Measurements from ENCODE around the gene PTGR3. TPM values are rescaled to one million over a fixed set of nuclear protein-coding genes. Genes with fewer than 3 reads are reported as not detected.

The PTGR3 gene
- total RNA-seq, 1 experiment from 2014 or later: 8.2 TPM

DNA sequence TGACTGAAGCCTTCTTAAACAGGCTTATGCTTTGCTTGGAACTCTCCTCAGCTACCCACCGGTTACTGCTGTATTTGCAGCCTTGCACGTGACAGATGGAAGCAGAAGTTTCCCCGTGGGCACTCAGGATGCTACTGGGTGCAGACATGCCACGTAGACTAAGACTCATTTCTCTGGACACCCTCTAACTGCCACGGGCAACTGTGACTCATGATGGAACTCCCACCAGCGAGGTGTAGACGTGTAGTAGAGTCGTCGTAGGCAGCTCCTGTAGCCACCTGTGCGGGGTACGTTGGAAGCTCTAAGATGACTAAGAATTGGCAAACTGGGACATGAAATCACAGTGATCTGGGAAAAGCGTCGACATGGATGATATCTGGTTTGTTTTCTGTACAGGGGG lies 29.2 kb upstream of the PTGR3 start:
- no peaks in the 10 kb centered on the region for H4K20me1 ChIP-seq (ENCODE audit: low read length)
- H3K9me3 ChIP-seq (ENCODE audit: low read length): no peaks in the 10 kb centered on the region
- ChIA-PET POLR2A (ENCODE audit: unreplicated experiment) (no interaction called here), CTCF (no interaction called here)
- no peaks in the 10 kb centered on the region for H3K4me1 ChIP-seq (ENCODE audit: insufficient read depth, low read length)
- no TSS peak for BruUV-seq (replicated peaks)
- H2AFZ ChIP-seq (ENCODE audit: low read length): no peak overlapping the region
- intact Hi-C loops (cut with micrococcal nuclease): no loop called here
- H3K4me2 ChIP-seq (ENCODE audit: low read length): no peak overlapping the region
- ATAC-seq (no peak), DNase-seq (no peak)
- TF ChIP-seq EZH2 (IDR thresholded peaks at IDR 0.05; ENCODE audit: low read length, unreplicated experiment) (no peak), EZH2phosphoT487 (IDR thresholded peaks at IDR 0.05; ENCODE audit: borderline replicate concordance, low read length) (no peak)
- TF ChIP-seq, protein P1, sequence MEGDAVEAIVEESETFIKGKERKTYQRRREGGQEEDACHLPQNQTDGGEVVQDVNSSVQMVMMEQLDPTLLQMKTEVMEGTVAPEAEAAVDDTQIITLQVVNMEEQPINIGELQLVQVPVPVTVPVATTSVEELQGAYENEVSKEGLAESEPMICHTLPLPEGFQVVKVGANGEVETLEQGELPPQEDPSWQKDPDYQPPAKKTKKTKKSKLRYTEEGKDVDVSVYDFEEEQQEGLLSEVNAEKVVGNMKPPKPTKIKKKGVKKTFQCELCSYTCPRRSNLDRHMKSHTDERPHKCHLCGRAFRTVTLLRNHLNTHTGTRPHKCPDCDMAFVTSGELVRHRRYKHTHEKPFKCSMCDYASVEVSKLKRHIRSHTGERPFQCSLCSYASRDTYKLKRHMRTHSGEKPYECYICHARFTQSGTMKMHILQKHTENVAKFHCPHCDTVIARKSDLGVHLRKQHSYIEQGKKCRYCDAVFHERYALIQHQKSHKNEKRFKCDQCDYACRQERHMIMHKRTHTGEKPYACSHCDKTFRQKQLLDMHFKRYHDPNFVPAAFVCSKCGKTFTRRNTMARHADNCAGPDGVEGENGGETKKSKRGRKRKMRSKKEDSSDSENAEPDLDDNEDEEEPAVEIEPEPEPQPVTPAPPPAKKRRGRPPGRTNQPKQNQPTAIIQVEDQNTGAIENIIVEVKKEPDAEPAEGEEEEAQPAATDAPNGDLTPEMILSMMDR (conservative IDR thresholded peaks at IDR 0.05; ENCODE audit: low read depth, low read length): no peak
- no peaks in the 10 kb centered on the region for H3K9me2 ChIP-seq (replicated peaks; ENCODE audit: low read length)
- no peaks in the 10 kb centered on the region for H3K79me2 ChIP-seq (ENCODE audit: low read length)
- H3K9ac ChIP-seq (ENCODE audit: low read length): no peak overlapping the region
- H3F3A ChIP-seq (ENCODE audit: low read length, unreplicated experiment): no peaks in the 10 kb centered on the region
- no peak overlapping the region for H3K27ac ChIP-seq (ENCODE audit: low read length)
- no peaks in the 10 kb centered on the region for H3K36me3 ChIP-seq (ENCODE audit: low read depth, low read length)
- H3K4me3 ChIP-seq (ENCODE audit: low read length): no peak overlapping the region
- H3K27me3 ChIP-seq (ENCODE audit: low read length): no peaks in the 10 kb centered on the region

DNA sequence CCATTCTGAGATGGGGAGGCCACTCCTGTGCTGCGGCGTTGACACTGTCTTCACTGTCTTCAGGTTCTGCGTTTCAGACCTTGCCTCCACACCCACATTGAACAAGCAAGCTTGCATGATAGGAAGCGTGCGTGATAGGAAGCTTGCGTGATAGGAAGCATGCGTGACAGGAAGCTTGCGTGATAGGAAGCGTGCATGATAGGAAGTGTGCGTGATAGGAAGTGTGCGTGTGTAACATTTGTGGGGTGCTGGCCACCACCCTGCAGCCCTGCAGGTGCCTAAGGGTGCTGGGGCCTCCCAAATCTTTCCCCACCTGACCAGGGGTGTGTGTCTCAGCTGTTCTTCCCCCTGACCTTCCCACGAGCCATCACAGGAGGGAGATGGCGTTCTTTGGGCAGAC lies 27.0 kb upstream of the PTGR3 start:
- H3K4me1 ChIP-seq (ENCODE audit: insufficient read depth, low read length): no peaks in the 10 kb centered on the region
- DNase-seq (no peak), ATAC-seq (no peak)
- CTCF ChIA-PET: no interaction called here
- no peaks in the 10 kb centered on the region for H3K9me3 ChIP-seq (ENCODE audit: low read length)
- no peak overlapping the region for H3K4me2 ChIP-seq (ENCODE audit: low read length)
- TF ChIP-seq EZH2 (IDR thresholded peaks at IDR 0.05; ENCODE audit: low read length, unreplicated experiment) (no peak), EZH2phosphoT487 (IDR thresholded peaks at IDR 0.05; ENCODE audit: borderline replicate concordance, low read length) (no peak)
- TF ChIP-seq, protein P1 (conservative IDR thresholded peaks at IDR 0.05; ENCODE audit: low read depth, low read length): no peak
- intact Hi-C loops (cut with micrococcal nuclease): no loop called here
- no TSS peak for BruUV-seq (replicated peaks)
- H3K9ac ChIP-seq (ENCODE audit: low read length): no peak overlapping the region
- no peaks in the 10 kb centered on the region for H3K9me2 ChIP-seq (replicated peaks; ENCODE audit: low read length)
- no peak overlapping the region for H3K4me3 ChIP-seq (ENCODE audit: low read length)
- no peaks in the 10 kb centered on the region for H4K20me1 ChIP-seq (ENCODE audit: low read length)
- no peaks in the 10 kb centered on the region for H3K36me3 ChIP-seq (ENCODE audit: low read depth, low read length)
- H2AFZ ChIP-seq (ENCODE audit: low read length): no peak overlapping the region
- H3F3A ChIP-seq (ENCODE audit: low read length, unreplicated experiment): no peaks in the 10 kb centered on the region
- no peaks in the 10 kb centered on the region for H3K27me3 ChIP-seq (ENCODE audit: low read length)
- H3K79me2 ChIP-seq (ENCODE audit: low read length): no peaks in the 10 kb centered on the region
- H3K27ac ChIP-seq (ENCODE audit: low read length): no peak overlapping the region
- POLR2A ChIA-PET (ENCODE audit: unreplicated experiment): no interaction called here

DNA sequence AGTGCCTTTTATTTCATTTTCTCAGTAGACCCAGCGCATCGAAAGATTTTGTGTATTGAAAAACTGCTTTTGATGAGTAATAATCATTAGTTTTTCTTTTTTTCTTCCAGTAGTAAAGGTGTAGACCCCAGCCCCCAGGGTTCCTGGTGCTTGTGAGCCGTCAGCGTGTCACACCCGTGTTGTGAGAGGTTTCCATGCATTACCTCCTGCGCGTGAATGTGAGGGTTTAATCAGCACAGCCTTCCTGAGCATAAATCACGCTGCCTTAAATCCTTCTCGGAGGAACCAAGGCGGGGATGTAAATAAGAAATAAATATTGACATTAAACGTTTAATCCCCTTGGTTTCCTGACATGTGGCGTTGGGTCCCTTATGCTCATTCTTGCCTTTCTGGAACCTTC lies 26.0 kb upstream of the PTGR3 start:
- Histone ChIP-seq H3K4me2 (ENCODE audit: low read length) (no peak overlapping the region), H3K9ac (ENCODE audit: low read length) (no peak overlapping the region), H2AFZ (ENCODE audit: low read length) (no peak overlapping the region), H3K9me2 (replicated peaks; ENCODE audit: low read length) (no peaks in the 10 kb centered on the region), H3K9me3 (ENCODE audit: low read length) (no peaks in the 10 kb centered on the region), H4K20me1 (ENCODE audit: low read length) (no peaks in the 10 kb centered on the region), H3K4me1 (ENCODE audit: insufficient read depth, low read length) (no peaks in the 10 kb centered on the region), H3K27ac (ENCODE audit: low read length) (no peak overlapping the region), H3K4me3 (ENCODE audit: low read length) (no peak overlapping the region), H3K27me3 (ENCODE audit: low read length) (no peaks in the 10 kb centered on the region), H3F3A (ENCODE audit: low read length, unreplicated experiment) (no peaks in the 10 kb centered on the region), H3K79me2 (ENCODE audit: low read length) (no peaks in the 10 kb centered on the region), H3K36me3 (ENCODE audit: low read depth, low read length) (no peaks in the 10 kb centered on the region)
- no peak for DNase-seq
- BruUV-seq (replicated peaks): no TSS peak
- CTCF ChIA-PET: no interaction called here
- intact Hi-C loops (cut with micrococcal nuclease): no loop called here
- no peak for ATAC-seq
- TF ChIP-seq EZH2 (IDR thresholded peaks at IDR 0.05; ENCODE audit: low read length, unreplicated experiment) (no peak), EZH2phosphoT487 (IDR thresholded peaks at IDR 0.05; ENCODE audit: borderline replicate concordance, low read length) (no peak)
- TF ChIP-seq, protein P1 (conservative IDR thresholded peaks at IDR 0.05; ENCODE audit: low read depth, low read length): no peak
- POLR2A ChIA-PET (ENCODE audit: unreplicated experiment): no interaction called here
